GM12891 (cell line): ENCODE results near the gene RPL28.
"Not testable (repeated sequence)": the region's sequence is repeated elsewhere in the genome, so short reads cannot be mapped to it uniquely, and the experiment has no call there.

Source experiments
- POLR2AphosphoS5 ChIP-seq: IDR thresholded peaks from 2 replicates; pipeline ENCODE4 v1.6.1; 2011; ENCODE audit warnings: low read depth, low read length, control low read depth
- TAF1 ChIP-seq: IDR thresholded peaks from 2 replicates; pipeline ENCODE4 v1.6.1; 2011; ENCODE audit warnings: low read depth, low read length, control low read depth

DNA sequence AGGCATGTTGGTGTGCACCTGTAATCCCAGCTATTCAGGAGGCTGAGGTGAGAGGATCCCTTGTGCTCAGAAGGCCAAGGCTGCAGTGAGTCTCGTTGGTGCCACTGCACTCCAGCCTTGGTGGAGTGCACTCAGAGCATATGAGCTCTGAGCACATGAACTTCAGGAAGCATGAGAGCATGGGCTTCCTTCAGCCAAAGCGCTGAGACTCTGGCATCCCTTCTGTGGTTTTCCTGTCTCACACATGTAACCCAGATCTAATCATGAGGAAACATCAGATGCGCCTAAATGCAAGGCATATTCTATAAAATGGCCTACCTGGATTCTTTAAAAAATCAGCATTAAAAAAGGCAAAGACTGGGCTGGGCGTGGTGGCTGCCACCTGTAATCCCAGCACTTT lies 35.5 kb downstream of the RPL28 start:
- not testable (repeated sequence) for TF ChIP-seq TAF1, POLR2AphosphoS5
